Measurements from ENCODE around the gene RNF14. TPM values are rescaled to one million over a fixed set of nuclear protein-coding genes. Genes with fewer than 3 reads are reported as not detected.

The RNF14 gene
- total RNA-seq, 1 experiment from 2014 or later = 67.1 TPM

DNA sequence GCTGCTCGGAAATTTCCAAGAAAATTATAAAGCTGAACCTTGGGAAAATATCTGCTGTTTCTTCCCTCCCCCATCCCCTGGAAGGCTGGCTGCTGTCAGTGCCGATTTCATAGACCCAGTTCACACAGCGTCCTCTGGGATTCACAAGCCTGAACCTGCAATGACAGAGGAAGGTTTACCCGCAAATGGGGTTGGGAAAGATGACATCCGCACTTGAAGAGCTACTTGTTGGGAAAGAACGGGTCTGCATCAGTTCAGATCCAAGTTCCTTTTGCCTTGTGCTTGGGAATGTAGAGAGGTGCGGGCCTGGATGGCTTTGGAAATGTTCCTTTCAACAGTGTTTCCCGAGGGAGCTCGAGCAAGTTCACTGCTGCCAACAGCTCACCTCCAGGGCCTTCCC is 24.8 kb upstream of the RNF14 start:
- H3K27me3 ChIP-seq (replicated peaks; ENCODE audit: insufficient read depth, low read depth, low read length, poor library complexity) = no peaks in the 10 kb centered on the region
- intact Hi-C loops (cut with micrococcal nuclease; ENCODE audit: unreplicated experiment) = no loop called here

DNA sequence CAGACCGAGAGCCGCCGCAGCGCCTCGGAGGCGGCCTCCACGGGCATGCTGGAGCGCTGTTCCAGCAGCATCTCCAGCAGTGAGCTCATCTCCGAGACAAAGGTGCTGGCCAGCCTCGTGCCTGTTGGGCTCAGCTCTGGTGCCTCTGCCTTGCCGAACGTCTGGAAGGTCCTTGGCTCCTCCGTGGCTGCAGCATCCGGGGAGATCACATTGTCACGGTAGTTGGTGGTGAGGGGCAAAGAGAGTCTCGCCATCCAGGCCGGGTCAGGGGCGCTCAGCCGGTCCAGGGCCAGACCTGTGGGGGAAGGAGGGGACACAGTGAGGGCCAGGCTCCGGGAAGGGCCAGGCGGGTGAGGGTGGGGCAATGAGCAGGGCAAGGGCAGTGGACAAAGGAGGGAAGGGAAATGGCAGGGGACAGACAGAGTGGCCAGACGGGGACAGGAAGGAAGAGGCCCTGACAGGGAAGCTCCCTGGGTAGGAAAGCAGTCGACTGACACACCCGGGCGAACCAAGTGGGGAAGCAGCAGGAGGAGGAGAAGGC is 23.3 kb upstream of the RNF14 start:
- no peak for DNase-seq (ENCODE audit: low spot score)
- no TSS peak for BruUV-seq (replicated peaks)
- Histone ChIP-seq H3K9me3 (ENCODE audit: low read depth, low read length, poor library complexity, severe bottlenecking) (no peaks in the 10 kb centered on the region), H3K4me1 (ENCODE audit: insufficient read depth, low read length, poor library complexity, severe bottlenecking) (peaks cover 7% of the 10 kb centered on the region), H3K4me3 (ENCODE audit: low read depth, low read length, poor library complexity, severe bottlenecking) (no peak overlapping the region), H3K27me3 (replicated peaks; ENCODE audit: insufficient read depth, low read depth, low read length, poor library complexity) (no peaks in the 10 kb centered on the region), H3K36me3 (ENCODE audit: insufficient read depth, low read length, poor library complexity, severe bottlenecking) (no peaks in the 10 kb centered on the region), H3K27ac (ENCODE audit: low read depth, low read length, poor library complexity, severe bottlenecking) (no peak overlapping the region)
- POLR2A ChIA-PET (ENCODE audit: low non-redundant PET) = no interaction called here
- CTCF ChIA-PET = no interaction called here
- no peak for TF ChIP-seq EZH2 (IDR thresholded peaks at IDR 0.05; ENCODE audit: borderline replicate concordance, low read depth, low read length, poor library complexity, severe bottlenecking)
- TF ChIP-seq, protein P1, sequence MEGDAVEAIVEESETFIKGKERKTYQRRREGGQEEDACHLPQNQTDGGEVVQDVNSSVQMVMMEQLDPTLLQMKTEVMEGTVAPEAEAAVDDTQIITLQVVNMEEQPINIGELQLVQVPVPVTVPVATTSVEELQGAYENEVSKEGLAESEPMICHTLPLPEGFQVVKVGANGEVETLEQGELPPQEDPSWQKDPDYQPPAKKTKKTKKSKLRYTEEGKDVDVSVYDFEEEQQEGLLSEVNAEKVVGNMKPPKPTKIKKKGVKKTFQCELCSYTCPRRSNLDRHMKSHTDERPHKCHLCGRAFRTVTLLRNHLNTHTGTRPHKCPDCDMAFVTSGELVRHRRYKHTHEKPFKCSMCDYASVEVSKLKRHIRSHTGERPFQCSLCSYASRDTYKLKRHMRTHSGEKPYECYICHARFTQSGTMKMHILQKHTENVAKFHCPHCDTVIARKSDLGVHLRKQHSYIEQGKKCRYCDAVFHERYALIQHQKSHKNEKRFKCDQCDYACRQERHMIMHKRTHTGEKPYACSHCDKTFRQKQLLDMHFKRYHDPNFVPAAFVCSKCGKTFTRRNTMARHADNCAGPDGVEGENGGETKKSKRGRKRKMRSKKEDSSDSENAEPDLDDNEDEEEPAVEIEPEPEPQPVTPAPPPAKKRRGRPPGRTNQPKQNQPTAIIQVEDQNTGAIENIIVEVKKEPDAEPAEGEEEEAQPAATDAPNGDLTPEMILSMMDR (conservative IDR thresholded peaks at IDR 0.05; ENCODE audit: low read depth, low read length) = no peak
- intact Hi-C loops (cut with micrococcal nuclease; ENCODE audit: unreplicated experiment) = no loop called here

More for the DNA sequence above, 24.8 kb upstream of the RNF14 start:
- POLR2A ChIA-PET (ENCODE audit: low non-redundant PET) = no interaction called here
- DNase-seq (ENCODE audit: low spot score) = no peak
- no peak for TF ChIP-seq EZH2 (IDR thresholded peaks at IDR 0.05; ENCODE audit: borderline replicate concordance, low read depth, low read length, poor library complexity, severe bottlenecking)
- TF ChIP-seq, protein P1 (conservative IDR thresholded peaks at IDR 0.05; ENCODE audit: low read depth, low read length) = no peak
- Histone ChIP-seq H3K4me1 (ENCODE audit: insufficient read depth, low read length, poor library complexity, severe bottlenecking) (peaks cover 7% of the 10 kb centered on the region), H3K27ac (ENCODE audit: low read depth, low read length, poor library complexity, severe bottlenecking) (no peak overlapping the region), H3K9me3 (ENCODE audit: low read depth, low read length, poor library complexity, severe bottlenecking) (no peaks in the 10 kb centered on the region), H3K4me3 (ENCODE audit: low read depth, low read length, poor library complexity, severe bottlenecking) (no peak overlapping the region), H3K36me3 (ENCODE audit: insufficient read depth, low read length, poor library complexity, severe bottlenecking) (no peaks in the 10 kb centered on the region)
- BruUV-seq (replicated peaks) = no TSS peak
- CTCF ChIA-PET = no interaction called here

DNA sequence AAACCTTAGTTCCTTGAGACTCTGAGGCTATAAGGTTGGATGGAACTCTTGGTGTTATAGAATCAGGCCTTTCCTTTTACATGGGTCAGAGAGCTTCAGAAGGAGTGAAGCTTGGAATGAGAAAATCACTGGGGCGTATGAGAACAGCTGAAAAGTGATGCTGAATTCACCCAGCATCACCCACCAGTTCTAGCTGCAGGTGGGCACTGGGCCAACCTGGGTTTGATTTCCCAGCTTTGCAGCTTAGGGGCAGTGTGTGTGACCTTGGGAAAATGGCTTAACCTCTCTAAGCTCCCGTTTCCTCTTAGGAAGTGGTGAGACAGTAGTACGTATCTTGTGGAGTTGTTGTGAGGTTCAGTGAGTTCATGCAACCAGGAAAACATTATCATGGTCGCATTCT is 21.6 kb upstream of the RNF14 start:
- no peak overlapping the region for H3K4me3 ChIP-seq (ENCODE audit: low read depth, low read length, poor library complexity, severe bottlenecking)
- no peaks in the 10 kb centered on the region for H3K36me3 ChIP-seq (ENCODE audit: insufficient read depth, low read length, poor library complexity, severe bottlenecking)
- ChIA-PET POLR2A (ENCODE audit: low non-redundant PET) (no interaction called here), CTCF (interaction anchor here (1.0 kb wide), 1 partner anchor 14 kb away, joined by 4 read pairs; no protein-coding TSS in a partner anchor)
- H3K27ac ChIP-seq (ENCODE audit: low read depth, low read length, poor library complexity, severe bottlenecking) = no peak overlapping the region
- no peak for DNase-seq (ENCODE audit: low spot score)
- H3K4me1 ChIP-seq (ENCODE audit: insufficient read depth, low read length, poor library complexity, severe bottlenecking) = no peaks in the 10 kb centered on the region
- H3K27me3 ChIP-seq (replicated peaks; ENCODE audit: insufficient read depth, low read depth, low read length, poor library complexity) = no peaks in the 10 kb centered on the region
- no peak for TF ChIP-seq EZH2 (IDR thresholded peaks at IDR 0.05; ENCODE audit: borderline replicate concordance, low read depth, low read length, poor library complexity, severe bottlenecking)
- TF ChIP-seq, protein P1 (conservative IDR thresholded peaks at IDR 0.05; ENCODE audit: low read depth, low read length) = no peak
- H3K9me3 ChIP-seq (ENCODE audit: low read depth, low read length, poor library complexity, severe bottlenecking) = no peaks in the 10 kb centered on the region
- intact Hi-C loops (cut with micrococcal nuclease; ENCODE audit: unreplicated experiment) = no loop called here
- BruUV-seq (replicated peaks) = no TSS peak
